ENCODE data around the gene PNPO.

The PNPO gene

DNA sequence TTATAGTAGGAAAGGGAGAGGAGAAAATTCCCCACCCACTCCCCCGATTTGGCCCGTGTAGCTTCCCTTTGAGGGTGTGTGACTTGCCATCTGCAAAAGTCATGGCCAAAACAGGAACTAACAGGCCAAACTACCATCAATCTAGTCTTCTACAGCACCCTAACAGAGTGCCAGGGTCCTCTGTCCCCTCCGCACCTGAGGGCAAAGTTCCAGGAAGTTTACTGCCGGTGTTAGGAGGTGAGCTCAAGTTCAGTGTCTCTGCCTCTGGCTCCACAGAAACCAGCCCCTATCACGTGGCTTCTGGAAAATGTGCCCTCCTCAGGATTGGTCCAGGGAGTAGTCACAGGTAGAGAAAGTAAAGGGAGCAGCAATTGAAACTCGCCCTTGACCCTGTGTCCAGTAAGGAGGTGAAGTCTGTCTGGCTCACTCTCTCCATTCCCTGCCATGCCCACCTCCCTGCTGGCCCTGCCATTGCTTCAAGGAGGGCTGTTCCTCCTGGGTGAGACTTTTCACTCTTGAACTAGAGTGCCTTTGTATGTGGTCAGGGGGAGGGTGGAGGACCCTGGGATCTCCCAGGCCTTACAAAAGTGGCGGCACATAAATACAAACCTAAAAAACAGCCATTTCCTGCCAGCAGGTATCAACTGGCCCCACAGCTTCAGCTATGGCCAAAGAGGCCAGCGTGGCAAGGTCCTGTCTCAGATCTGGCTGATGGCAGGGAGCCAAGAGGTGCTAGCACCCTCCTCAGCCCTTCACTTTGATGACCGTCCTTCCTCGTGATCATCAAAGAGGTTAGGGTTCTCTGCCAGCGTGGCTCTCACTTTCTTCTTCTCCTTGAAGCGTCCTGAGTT is 11.0 kb downstream of the PNPO start:
- no peak for FAIRE-seq

DNA sequence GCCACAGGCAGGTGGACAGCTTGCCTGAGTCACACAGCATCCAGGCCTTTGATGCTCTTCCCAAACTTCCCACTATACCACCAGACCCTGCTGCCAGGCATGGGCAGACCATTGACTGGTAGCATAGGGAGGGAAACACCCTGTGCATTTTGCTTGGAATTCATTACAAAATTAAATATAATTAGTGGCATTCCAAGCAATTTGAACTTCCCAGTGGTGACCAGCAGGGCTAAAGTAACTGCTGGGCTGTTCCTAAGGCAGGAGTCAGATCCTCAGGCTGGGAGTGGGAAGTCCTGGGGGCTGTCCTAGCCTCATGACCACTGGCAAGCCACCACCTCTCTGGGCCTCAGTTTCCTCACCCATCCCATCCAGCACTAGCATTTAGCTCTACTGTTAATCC is 12.5 kb downstream of the PNPO start:
- no peak for FAIRE-seq

DNA sequence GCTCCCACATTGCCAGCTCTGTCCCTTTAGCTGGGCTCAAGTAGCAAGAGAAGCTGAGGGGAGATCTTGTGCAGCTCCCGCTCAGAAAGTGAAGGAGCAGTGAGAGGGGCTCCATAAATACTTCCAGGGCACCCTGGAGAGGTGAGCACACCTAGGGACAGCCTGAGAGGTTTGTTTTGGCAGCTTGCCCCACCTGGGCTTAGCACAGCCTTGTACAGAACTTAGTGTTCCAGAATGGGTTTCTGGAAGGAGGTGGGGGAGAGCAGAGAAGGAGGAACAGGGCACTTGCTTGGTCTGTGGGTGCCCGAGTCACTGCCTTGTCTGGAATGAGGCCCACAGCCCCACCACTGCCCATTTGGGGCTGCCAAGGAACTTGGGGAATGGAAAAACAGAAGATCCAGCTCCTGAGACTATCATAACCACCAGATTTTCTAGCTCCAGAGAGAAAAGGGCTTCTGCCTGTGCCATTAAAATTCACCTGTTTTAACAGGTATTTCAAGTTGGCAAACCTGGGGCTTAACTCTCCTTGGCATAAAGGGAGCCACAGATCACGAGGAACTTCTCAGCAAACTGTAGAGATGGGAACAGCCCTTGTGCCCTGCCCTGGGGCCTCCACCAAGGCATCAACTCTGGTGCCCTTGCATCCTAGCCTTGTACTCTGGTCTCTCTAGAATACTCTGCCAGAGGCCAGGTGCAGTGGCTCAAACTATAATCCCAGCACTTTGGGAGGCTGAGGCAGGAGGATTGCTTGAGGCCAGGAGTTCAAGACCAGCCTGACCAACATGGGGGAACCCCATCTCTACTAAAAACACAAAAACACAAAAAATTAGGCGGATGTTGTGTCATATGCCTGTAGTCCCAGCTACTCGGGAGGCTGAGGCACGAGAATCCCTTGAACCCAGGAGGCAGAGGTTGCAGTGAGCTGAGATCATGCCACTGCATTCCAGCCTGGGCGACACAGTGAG is 14.4 kb downstream of the PNPO start:
- FAIRE-seq, result no peak

DNA sequence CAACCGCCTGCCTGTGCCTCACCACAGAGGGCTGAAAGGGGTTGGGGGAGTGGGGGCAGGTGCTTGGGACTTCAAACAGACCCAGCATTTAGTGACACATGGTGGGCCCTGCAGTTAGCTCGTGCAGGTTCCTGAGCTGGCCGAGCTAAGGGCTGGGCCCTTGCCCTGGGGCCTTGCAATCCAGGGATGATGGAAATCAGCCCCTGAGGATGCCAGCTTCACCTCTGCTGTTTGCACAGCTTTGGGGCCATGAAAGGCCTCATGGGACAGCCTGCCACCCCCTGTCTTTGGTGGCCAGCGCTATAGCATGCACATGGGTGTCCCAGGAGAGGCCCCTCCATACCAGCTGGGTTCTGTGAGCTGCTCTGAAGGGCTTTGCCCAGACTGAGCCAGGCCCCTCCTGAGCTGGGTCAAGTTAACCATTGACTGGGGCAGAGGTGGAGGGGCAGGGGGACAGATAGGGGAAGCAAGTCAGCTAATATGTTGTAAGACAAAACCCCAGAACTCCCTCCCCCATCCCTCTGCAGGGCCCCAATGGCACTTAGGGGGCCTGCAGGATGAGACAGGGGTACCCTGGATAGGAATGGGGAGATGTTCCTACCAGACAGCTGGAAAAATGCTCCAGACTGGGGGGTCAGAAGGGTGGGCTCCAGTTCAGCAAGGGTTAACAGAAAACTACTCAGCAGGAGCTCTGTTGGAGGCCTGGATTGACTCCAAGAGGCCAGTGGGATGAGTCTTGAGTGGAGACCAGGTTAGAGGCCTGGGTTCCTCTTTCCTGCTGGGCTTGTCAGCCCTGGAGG is 15.6 kb downstream of the PNPO start:
- no peak for FAIRE-seq

DNA sequence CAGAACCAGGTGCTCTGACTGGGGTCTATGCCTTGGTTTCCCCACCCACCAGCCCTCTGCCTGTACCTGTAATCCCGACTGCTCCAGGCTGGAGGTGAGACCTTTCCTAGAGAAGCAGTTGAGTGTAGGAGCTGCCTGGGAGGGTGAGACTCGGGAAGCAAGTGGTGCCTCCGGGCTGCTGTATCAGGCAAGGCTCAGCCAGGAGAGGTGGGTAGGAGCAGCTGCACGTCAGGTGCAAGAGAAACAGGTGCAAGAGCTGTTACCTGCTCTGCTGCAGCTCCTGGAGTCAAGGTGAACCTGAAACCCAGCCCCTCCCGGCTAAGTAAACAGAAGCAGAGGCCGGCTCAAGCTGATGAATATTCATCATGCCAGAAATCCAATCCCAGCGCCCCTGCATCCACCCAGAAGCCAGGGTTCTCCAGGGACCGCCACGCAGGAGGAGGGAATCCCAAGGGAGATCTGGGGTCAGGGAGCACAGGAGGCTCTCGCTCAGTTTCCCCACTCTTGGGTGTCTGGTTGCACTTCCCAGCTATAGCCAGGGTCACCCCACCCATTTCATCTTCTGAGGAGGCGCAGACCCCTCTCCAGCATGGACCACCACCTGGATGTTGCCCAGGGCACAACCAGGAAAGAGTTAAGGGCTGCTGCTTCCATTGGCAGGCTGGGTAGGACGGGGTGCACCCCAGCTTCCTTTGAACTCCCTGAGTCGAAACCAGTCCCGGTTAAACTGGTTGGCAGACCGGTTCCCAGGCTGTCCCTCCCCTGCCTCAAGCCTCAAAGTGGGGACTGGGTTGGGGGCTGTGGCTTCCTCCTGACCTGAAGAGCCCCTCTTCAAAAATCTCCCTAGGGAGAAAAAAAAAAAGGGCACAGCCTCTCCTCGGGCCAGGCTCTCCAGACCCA is 16.5 kb downstream of the PNPO start, which contains the start of gene PRR15L:
TSS of gene PRR15L (minus strand) at position 293 of the 900 bp plus-strand sequence. CDS start 4,649 bp downstream, outside the sequence.
- FAIRE-seq, result peak; percentile 43

DNA sequence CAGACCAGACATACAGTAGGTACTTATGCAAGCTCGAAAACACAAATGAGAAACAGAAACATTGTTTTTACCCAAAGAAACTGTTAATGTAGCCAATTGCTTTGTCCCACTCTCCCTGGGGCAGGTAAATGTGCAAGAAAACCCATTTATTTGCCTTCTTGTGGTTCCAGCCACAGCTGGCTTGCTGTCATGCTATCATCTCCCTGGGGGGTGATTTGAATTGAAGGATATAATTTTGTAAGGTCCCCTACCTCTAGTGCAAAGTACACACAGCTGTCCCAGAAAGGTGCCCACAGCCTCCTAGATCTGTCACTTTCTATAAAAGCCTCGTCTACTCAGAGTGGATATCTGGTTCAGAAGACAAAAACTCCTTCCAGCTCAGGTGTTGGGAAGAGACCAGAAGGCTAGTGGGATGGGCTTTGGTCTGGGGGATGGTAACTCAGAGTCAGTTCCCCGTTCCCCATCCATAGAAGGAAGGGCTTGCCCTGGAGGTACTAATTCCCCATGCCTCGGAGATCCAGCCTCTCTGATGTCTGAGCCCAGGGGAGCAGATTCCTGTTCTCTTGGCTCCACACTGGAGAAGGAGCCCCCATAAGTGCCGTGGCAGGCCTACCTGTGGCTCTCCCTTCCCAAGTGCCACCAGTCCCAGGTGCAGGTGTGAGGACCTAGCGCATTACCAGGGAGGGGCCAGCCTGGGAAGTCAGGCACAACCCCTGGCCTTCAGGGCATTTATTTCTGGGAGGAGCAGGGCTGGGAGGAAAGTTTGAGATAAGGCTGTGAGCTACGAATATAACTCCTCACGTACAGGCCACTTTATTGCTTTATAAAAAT is 18.7 kb downstream of the PNPO start:
- FAIRE-seq, result no peak

DNA sequence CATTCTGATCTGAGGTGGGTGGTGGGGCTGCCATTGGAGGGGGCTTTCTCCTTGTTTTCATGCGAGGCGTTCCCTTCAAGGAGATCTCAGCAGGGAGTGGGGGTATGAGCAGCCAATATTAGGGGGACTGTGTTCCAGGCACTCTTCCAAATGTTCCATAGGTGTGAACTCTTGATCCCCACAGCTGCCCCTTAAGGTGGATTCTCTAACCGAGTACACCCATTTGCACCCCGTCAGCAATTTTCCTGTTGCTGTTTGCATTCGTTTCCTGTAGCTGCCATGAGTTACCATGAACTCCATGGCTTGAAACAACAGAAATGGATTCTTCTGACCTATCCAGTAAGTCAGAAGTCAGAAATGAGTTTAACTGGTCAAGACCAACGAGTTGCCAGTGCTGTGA is 20.0 kb downstream of the PNPO start:
- no peak for FAIRE-seq

DNA sequence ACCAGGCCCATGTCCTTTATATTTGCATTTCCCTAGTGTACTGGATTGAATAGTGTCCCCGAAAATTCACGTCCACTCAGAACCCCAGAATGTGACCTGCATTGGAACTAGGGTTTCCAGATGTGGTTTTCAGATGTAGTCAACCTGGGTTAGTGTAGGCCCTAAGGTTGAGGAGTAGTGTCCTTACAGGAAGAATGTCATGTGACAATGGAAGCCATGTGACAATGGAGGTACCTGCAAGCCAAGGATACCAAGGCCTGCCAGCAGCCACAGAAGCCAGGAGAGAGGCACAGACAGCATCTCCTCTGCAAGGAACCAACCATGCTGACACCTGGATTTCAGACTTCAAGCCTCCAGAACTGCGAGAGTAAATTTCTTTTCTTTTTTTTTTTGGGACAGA is 21.5 kb downstream of the PNPO start:
- FAIRE-seq, result no peak

DNA sequence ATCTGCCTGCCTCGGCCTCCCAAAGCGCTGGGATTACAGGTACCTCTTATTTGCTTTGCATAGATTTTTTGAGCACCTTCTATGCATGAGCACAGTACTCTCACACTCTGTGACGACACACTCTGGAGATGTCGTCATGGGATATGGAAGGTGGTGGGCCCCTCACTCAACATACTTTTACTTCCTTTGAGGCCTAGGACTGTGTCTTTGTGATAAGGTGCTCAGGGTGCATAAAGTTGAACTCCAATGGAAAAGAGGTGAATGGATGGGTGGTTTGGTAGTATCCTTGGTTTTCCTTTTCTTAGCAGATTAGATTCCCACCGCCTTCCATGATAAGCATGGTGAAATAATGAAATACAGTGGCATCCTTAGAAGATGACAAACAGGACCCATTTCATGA is 23.5 kb downstream of the PNPO start:
- FAIRE-seq, result no peak

DNA sequence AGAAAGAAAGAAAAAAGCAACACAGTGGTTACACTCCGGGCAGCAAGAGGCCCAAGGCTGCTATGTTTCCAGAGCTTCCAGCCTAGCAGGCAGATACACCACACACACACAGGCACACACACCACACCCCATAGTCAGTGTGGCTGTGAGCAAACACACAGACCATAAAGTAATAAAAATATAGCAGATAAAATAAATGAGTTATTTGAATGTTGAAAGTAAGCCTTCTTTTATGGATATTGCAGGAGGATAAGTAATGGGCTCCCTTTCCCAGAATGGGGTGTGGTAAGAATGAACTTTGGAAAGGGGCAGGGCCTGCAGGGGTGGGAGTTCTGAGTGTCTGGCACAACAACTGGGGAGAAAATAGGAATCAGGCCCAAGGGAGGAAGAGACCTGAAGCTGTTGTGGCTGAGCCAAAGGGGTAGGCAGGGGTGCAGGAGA is 24.7 kb downstream of the PNPO start:
- FAIRE-seq, result no peak

DNA sequence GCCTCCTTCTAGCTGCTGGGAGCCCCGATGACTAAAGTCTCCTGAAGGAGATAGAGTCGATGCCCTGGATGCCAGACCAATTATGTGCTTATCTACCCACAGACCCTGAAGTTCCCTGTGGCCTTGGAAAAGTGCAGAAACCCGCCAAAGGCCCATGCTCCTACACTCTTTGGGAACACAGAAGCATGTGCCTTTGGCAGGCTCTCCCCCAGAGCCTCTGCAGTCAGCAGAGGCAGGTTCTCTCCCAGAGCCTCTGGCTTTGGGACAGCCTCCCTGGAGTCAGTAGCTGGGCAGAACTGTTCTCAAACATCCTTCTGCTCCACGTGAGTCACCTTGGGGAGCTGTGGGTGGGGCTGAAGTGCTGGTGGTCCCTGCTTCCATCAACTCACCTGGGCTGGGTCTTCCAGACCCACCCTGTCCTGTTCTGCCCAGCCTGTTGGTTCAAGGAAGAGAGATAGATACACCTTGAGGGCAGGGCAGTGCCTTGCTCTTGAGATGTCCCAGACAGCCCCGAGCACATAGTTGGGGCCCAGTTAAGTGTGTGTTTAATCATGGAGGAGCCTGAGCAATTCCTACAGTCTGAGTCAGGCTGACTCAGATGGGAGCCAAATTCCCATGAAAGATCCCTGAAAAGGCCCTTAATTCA is 26.4 kb downstream of the PNPO start:
- no peak for FAIRE-seq

DNA sequence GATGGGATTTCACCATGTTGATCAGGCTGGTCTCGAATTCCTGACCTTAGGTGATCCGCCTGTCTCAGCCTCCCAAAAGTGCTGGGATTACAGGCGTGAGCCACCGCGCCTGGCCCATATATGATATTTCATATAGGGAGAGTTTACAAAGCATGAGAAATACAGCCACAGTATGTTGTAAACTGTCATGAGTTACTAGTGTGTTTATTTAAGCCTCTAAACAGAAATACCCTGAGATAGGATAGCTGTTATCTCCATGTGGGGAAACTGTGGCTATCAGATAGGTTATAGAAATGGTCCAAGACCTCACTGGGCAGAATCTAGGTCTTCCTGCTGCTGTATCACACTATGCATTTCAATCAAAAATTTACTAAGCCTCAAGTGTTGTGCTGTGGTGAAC is 27.5 kb downstream of the PNPO start:
- no peak for FAIRE-seq

DNA sequence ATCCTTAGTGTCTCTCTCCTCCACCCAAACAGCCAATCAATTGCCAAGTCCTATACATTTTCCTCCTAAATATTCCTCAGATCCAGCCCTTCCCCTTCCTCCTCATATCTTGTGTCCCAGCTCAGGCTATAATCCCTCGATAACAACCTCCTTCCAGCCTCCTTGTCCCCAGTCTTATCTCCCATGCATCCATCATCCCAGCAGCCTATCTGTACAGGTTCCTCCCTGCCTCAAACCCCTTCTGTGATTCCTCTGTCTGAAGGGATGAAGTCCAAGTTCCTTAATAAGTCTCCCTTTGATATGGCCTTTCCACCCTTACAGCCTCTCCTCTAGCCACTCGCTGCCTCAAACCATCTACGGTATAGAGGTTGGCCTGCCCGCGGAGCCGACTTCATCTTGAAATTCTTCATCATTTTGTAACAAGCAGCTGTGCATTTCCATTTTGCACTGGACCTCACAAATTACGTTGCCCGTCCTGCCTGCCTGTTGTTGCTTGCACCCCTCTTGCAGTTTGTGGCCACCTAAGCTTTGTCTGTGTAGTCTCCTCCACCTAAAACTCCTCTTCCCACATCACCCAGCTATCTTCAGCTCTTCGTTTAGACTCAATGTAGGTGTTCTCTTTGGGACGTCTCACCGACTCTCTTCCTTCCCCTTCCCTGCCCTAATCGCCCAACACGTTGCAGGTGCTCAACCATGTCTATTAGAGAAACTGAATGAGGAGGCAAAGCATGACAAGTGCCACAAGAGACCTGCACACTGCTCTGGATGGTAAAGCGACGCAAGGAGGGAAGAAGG is 28.8 kb downstream of the PNPO start:
- FAIRE-seq, result no peak

DNA sequence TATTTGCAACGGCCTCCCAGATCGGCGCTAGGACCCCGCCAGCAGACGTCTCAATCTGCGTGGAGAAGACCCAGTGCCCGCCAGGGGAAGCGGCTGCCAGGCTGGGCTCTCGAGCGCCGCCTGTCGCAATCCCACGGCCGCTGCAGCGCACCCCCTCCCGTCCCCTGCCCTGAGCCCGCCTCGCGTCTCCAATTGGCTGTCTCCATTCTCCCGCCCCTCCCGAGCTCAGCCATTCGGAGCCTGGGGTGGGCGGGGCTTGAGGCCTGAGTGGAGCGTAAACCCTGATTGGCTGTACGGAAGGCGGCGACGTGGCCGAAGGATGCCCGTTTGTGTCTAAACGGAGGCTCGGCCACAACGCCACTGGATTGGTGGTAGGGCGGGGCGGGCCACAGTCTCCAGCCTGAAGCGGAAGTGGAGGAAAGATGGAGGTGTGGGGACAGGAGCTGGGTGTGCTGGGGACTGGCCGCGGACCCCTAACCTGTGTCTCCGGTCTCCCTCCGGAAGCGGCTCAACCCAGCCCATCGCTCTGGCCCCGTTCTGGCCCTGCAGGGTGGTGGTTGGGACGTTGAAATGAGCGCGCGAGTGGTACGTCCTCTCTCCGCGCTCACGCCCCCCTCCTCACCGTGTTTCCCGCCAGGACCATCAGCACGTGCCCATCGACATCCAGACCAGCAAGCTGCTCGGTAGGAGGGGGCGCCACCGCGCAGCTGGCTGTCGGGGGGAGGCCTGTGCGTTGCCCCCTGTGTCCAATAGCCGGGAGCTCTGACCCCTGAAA is 29.5 kb downstream of the PNPO start, which contains the start of gene CDK5RAP3:
TSS of gene CDK5RAP3 (plus strand) at position 389 of the 775 bp plus-strand sequence. CDS start at position 423, 34 bp downstream.
- peak; percentile 47 for FAIRE-seq

DNA sequence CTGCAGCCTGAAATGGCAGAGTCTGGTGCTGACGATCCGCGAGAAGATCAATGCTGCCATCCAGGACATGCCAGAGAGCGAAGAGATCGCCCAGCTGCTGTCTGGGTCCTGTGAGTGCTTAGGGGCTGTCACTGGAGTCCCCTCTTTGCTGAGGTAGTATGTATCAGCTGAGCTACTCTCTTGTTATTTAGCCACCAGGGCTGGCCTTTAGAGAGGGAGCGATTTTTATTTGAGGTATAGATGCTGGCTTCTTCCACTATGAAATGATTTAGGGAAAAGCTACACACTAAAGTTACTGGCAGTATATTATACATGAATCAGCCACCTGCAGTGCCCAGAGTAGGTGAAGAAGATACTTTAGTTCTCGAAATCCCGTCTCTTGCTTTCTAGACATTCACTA is 32.2 kb downstream of the PNPO start:
- FAIRE-seq, result no peak

DNA sequence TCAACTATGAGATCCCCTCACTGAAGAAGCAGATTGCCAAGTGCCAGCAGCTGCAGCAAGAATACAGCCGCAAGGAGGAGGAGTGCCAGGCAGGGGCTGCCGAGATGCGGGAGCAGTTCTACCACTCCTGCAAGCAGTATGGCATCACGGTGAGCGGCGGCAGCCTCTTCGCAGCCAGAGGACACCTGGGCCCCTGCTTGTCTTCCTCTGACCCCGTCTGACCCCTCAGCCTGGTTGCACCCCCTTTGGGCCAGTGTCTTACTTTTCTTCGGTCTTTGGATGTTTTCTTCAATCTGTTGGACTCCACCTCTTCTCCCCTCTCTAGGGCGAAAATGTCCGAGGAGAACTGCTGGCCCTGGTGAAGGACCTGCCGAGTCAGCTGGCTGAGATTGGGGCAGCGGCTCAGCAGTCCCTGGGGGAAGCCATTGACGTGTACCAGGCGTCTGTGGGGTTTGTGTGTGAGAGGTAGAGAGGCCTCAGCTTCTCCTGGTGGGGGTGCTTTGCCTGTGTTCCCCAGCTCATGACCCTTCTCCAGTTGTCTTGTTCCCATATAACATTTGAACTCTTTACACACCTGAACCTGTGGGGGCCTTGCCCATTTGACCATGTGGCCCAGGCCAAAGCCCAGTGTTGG is 33.9 kb downstream of the PNPO start:
- FAIRE-seq, result no peak

DNA sequence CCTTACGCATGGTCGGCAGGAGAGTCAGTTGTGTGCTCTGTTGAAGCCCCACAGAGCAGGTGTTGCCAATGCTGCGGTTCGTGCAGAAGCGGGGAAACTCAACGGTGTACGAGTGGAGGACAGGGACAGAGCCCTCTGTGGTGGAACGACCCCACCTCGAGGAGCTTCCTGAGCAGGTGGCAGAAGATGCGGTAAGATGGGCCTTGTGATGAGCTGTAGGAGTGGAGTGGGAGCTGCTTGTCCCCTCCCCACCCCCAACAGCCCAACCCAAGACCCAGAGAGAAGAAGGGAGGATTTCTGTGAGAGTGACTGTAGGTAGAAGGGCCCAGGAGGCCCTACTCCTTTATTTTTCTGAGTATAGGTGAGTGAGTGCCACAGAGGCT is 34.4 kb downstream of the PNPO start:
- no peak for FAIRE-seq

DNA sequence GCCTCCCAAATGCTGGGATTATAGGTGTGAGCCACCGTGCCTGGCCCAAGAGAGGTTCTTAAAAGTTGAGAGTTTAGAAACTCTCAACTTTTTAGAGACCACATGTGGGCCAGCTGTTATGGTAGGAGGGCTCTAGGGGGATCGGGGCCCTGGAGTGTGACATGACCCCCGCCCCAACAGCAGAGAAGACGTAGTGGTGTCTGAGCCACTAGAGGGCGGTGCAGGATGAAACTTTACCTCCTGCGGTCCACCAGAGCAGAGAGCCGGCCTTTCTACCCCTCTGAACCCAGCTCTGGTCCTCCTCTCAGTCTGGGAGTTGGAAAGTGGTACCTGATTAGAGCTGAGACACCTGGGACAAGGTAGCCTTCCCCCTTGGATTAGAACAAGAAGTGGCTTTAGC is 37.0 kb downstream of the PNPO start:
- no peak for FAIRE-seq

Measured in islet of Langerhans (tissue), 1 donor.